ENCODE measurements around the gene CYP3A7.

GRCh38 chr7:99734987-99735386 lies at the start of gene CYP3A7:
- TF ChIP-seq CTCF (IDR thresholded peaks at IDR 0.05) (no peak), EZH2 (IDR thresholded peaks at IDR 0.05; ENCODE audit: borderline replicate concordance, insufficient read depth, low read depth, low read length, poor library complexity, severe bottlenecking) (no peak)

All from B cell (primary cell).